Ascending aorta (tissue), 2 donors: ENCODE measurements around the gene NCOA6. TPM values are rescaled to one million over a fixed set of nuclear protein-coding genes. Genes with fewer than 3 reads are reported as not detected.

Experiments
- DNase-seq, 2 donors: peaks; one replicate each; pipeline ENCODE4 v3.0.0-alpha.2; 2019; ENCODE audit warnings: low spot score in 2 of 2
- H3K27ac ChIP-seq, 2 donors: fragments of 200-600 bp; sonication (generic); one replicate each; pipeline ENCODE4 v1.5.1; 2016 to 2017; ENCODE audit warnings: mild to moderate bottlenecking in 1 of 2
- H3K27me3 ChIP-seq: fragments of 200-600 bp; sonication (generic); one replicate; pipeline ENCODE4 v1.5.1; 2017
- H3K36me3 ChIP-seq, 2 donors: fragments of 200-600 bp; sonication (generic); one replicate each; pipeline ENCODE4 v1.5.1; 2016
- H3K4me1 ChIP-seq, 2 donors: fragments of 200-600 bp; sonication (generic); one replicate each; pipeline ENCODE4 v1.5.1; 2016 to 2017; ENCODE audit warnings: mild to moderate bottlenecking in 1 of 2
- H3K4me3 ChIP-seq, 2 donors: fragments of 200-600 bp; sonication (generic); one replicate each; pipeline ENCODE4 v1.5.1; 2016 to 2017; ENCODE audit warnings: mild to moderate bottlenecking in 1 of 2
- H3K9me3 ChIP-seq, 2 donors: fragments of 200-600 bp; sonication (generic); one replicate each; pipeline ENCODE4 v1.5.1; 2016
- CTCF ChIP-seq, 3 experiments: fragments of 200-600 bp in 2 of 3; fragments of 450-650 bp in 1 of 3; sonication (generic) in 2 of 3; IDR thresholded peaks; one replicate each; pipeline ENCODE4 v1.5.1; 2016 to 2019; ENCODE audit warnings: antibody characterized with exemption in 3 of 3, mild to moderate bottlenecking in 1 of 3, moderate library complexity in 1 of 3
- intact Hi-C: fragments of 100-400 bp; cut with DNase I; formaldehyde crosslinking; loops from one replicate; pipeline ENCODE4 v1.15.1; 2023
- total RNA-seq: library from RNA; depleted of rRNA; stranded (reverse); fragments of >200 nt; gene quantifications from one replicate; pipeline ENCODE4 v1.1.0, GENCODE V29; 2016

NCOA6 gene
- 21.6 TPM for total RNA-seq

GRCh38 chr20:34825530-34826362 is at the start of gene NCOA6:
Gene NCOA6, minus strand, starts transcription at chr20:34825651. Its CDS starts 43,296 bp downstream, at chr20:34782355.
- Histone ChIP-seq H3K27me3 (no peaks in the 10 kb centered on the region), H3K4me3 (peak within 1 kb of the TSS; percentile 89 to 99), H3K27ac (peak within 1 kb of the TSS; percentile 62 to 70), H3K4me1 (peaks cover 0 to 13% of the 10 kb centered on the region in 2 donors), H3K9me3 (no peaks in the 10 kb centered on the region), H3K36me3 (no peaks in the 10 kb centered on the region)
- TF ChIP-seq CTCF (IDR thresholded peaks at IDR 0.05): no peak
- DNase-seq: peak; percentile 30 to 90
- intact Hi-C loops: loop anchor here (5.0 kb wide), 2 partner anchors 132 to 267 kb away; partner anchors contain the start of genes GSS, MYH7B and TRPC4AP

- Histone ChIP-seq H3K27me3 (no peaks in the 10 kb centered on the region), H3K9me3 (no peaks in the 10 kb centered on the region), H3K36me3 (no peaks in the 10 kb centered on the region), H3K27ac (peak overlapping the region; percentile 70 to 79), H3K4me1 (peaks cover 0 to 20% of the 10 kb centered on the region in 2 donors), H3K4me3 (no peak overlapping the region)
- TF ChIP-seq CTCF (IDR thresholded peaks at IDR 0.05): peak; percentile 93 to 95 (median 94)
- DNase-seq: peak; percentile 39 to 93
- intact Hi-C loops: loop anchor here (1.0 kb wide), 1 partner anchor 81 kb away; the partner anchor contains the start of genes GSS and MYH7B
Measured at GRCh38 chr20:34874094-34874654, 48.7 kb upstream of the NCOA6 start.

- Histone ChIP-seq H3K4me1 (peaks cover 0 to 20% of the 10 kb centered on the region in 2 donors), H3K27me3 (no peaks in the 10 kb centered on the region), H3K9me3 (no peaks in the 10 kb centered on the region), H3K4me3 (peak overlapping the region in 1 of 2 donors; percentile 72), H3K27ac (peak overlapping the region in 1 of 2 donors; percentile 73), H3K36me3 (no peaks in the 10 kb centered on the region)
- TF ChIP-seq CTCF (IDR thresholded peaks at IDR 0.05): no peak
- no peak for DNase-seq
- intact Hi-C loops: loop anchor here (1.0 to 2.0 kb wide), 2 partner anchors 82 to 219 kb away; partner anchors contain the start of genes GSS, MYH7B and TRPC4AP
Measured at GRCh38 chr20:34873583-34874093, 48.2 kb upstream of the NCOA6 start.

- no peaks in the 10 kb centered on the region for H3K36me3 ChIP-seq
- peak within 1 kb of the TSS; percentile 73 to 76 for H3K27ac ChIP-seq
- H3K4me1 ChIP-seq: peaks cover 0 to 16% of the 10 kb centered on the region in 2 donors
- peak within 1 kb of the TSS; percentile 72 to 75 for H3K4me3 ChIP-seq
- peak; percentile 53 to 84 (median 77) for TF ChIP-seq CTCF (IDR thresholded peaks at IDR 0.05)
- peak; percentile 33 to 90 for DNase-seq
- no peaks in the 10 kb centered on the region for H3K27me3 ChIP-seq
- H3K9me3 ChIP-seq: no peaks in the 10 kb centered on the region
- intact Hi-C loops: loop anchor here (2.0 kb wide), 1 partner anchor 220 kb away; the partner anchor contains the start of gene TRPC4AP
Measured at GRCh38 chr20:34872622-34873224, 47.3 kb upstream of the NCOA6 start, which contains the start of gene GGT7. Gene GGT7, minus strand, starts transcription at chr20:34872856. Its CDS starts 41 bp downstream, at chr20:34872815.

- intact Hi-C loops: loop anchor here (2.0 kb wide), 1 partner anchor 221 kb away; the partner anchor contains the start of gene TRPC4AP
- peak overlapping the region; percentile 72 to 75 for H3K4me3 ChIP-seq
- no peak for TF ChIP-seq CTCF (IDR thresholded peaks at IDR 0.05)
- peak overlapping the region; percentile 73 to 76 for H3K27ac ChIP-seq
- no peak for DNase-seq
- no peaks in the 10 kb centered on the region for H3K27me3 ChIP-seq
- peaks cover 0 to 16% of the 10 kb centered on the region in 2 donors for H3K4me1 ChIP-seq
- H3K36me3 ChIP-seq: no peaks in the 10 kb centered on the region
- H3K9me3 ChIP-seq: no peaks in the 10 kb centered on the region
Measured at GRCh38 chr20:34871966-34872621, 46.6 kb upstream of the NCOA6 start.
